Measurements from ENCODE around the gene ARHGDIB. TPM values are rescaled to one million over a fixed set of nuclear protein-coding genes. Genes with fewer than 3 reads are reported as not detected.

The ARHGDIB gene
- total RNA-seq, 3 donors from 2014 or later (not counting 1 experiment from before 2014, with no cell fraction given): 838 to 962 (median 929) TPM

GRCh38 chr12:14950982-14951746, 10.2 kb downstream of the ARHGDIB start:
- H3K27me3 Mint-ChIP-seq (ENCODE audit: low read depth in 2 of 2): no peaks in the 10 kb centered on the region
- no peak for TF ChIP-seq CTCF (IDR thresholded peaks at IDR 0.05)
- no peak for ATAC-seq
- H3K4me3 ChIP-seq (ENCODE audit: low read length): no peak overlapping the region
- no peaks in the 10 kb centered on the region for H3K9me3 ChIP-seq (ENCODE audit: control insufficient read depth, insufficient read depth, low read length)
- peaks cover 82 to 92% of the 10 kb centered on the region in 2 donors for H3K4me1 Mint-ChIP-seq
- H3K27me3 ChIP-seq (ENCODE audit: control insufficient read depth, insufficient read depth, low read length): no peaks in the 10 kb centered on the region
- WGBS (ENCODE audit: insufficient coverage): 60% methylated on average over 6 of the region's 6 CpGs
- peaks cover 56% of the 10 kb centered on the region for H3K36me3 ChIP-seq (ENCODE audit: control insufficient read depth, insufficient read depth, low read length)
- H3K27ac ChIP-seq (ENCODE audit: low read length): peak overlapping the region; percentile 81
- peaks cover 52% of the 10 kb centered on the region for H3K4me1 ChIP-seq (ENCODE audit: control insufficient read depth, insufficient read depth, low read length)
- H3K4me3 Mint-ChIP-seq: peak overlapping the region; percentile 82
- peak overlapping the region; percentile 94 to 95 for H3K27ac Mint-ChIP-seq
- no peaks in the 10 kb centered on the region for H3K9me3 Mint-ChIP-seq
- peak in 1 of 2 donors; percentile 49 for DNase-seq
- intact Hi-C loops (cut with micrococcal nuclease): no loop called here
- peaks cover 37% of the 10 kb centered on the region for H3K36me3 Mint-ChIP-seq

- ATAC-seq (no peak), DNase-seq (peak in 1 of 2 donors; percentile 40)
- no peak for TF ChIP-seq CTCF (IDR thresholded peaks at IDR 0.05)
- no peaks in the 10 kb centered on the region for H3K27me3 ChIP-seq (ENCODE audit: control insufficient read depth, insufficient read depth, low read length)
- Mint-ChIP-seq H3K4me1 (peaks cover 85 to 92% of the 10 kb centered on the region in 2 donors), H3K36me3 (peaks cover 45% of the 10 kb centered on the region), H3K4me3 (peak overlapping the region; percentile 80), H3K27ac (peak overlapping the region; percentile 94 to 95), H3K9me3 (no peaks in the 10 kb centered on the region), H3K27me3 (ENCODE audit: low read depth in 2 of 2) (no peaks in the 10 kb centered on the region)
- no peaks in the 10 kb centered on the region for H3K9me3 ChIP-seq (ENCODE audit: control insufficient read depth, insufficient read depth, low read length)
- H3K27ac ChIP-seq (ENCODE audit: low read length): peak overlapping the region; percentile 81
- no peak overlapping the region for H3K4me3 ChIP-seq (ENCODE audit: low read length)
- 48% methylated on average over 2 of the region's 4 CpGs for WGBS (ENCODE audit: insufficient coverage)
- H3K4me1 ChIP-seq (ENCODE audit: control insufficient read depth, insufficient read depth, low read length): peaks cover 49% of the 10 kb centered on the region
- intact Hi-C loops (cut with micrococcal nuclease): no loop called here
- peaks cover 63% of the 10 kb centered on the region for H3K36me3 ChIP-seq (ENCODE audit: control insufficient read depth, insufficient read depth, low read length)
Measured at GRCh38 chr12:14950421-14950820, 11.0 kb downstream of the ARHGDIB start.

GRCh38 chr12:14949631-14950030, 11.8 kb downstream of the ARHGDIB start:
- Histone ChIP-seq H3K27ac (ENCODE audit: low read length) (peak overlapping the region; percentile 81), H3K36me3 (ENCODE audit: control insufficient read depth, insufficient read depth, low read length) (peaks cover 65% of the 10 kb centered on the region), H3K27me3 (ENCODE audit: control insufficient read depth, insufficient read depth, low read length) (no peaks in the 10 kb centered on the region), H3K4me1 (ENCODE audit: control insufficient read depth, insufficient read depth, low read length) (peaks cover 49% of the 10 kb centered on the region), H3K4me3 (ENCODE audit: low read length) (no peak overlapping the region), H3K9me3 (ENCODE audit: control insufficient read depth, insufficient read depth, low read length) (no peaks in the 10 kb centered on the region)
- Mint-ChIP-seq H3K9me3 (no peaks in the 10 kb centered on the region), H3K4me1 (peaks cover 93 to 97% of the 10 kb centered on the region in 2 donors), H3K36me3 (peaks cover 52% of the 10 kb centered on the region), H3K27me3 (ENCODE audit: low read depth in 2 of 2) (no peaks in the 10 kb centered on the region), H3K27ac (peak overlapping the region; percentile 94 to 95), H3K4me3 (peak overlapping the region; percentile 80)
- ATAC-seq (no peak), DNase-seq (peak in 1 of 2 donors; percentile 42)
- intact Hi-C loops (cut with micrococcal nuclease): no loop called here
- no peak for TF ChIP-seq CTCF (IDR thresholded peaks at IDR 0.05)
- WGBS (ENCODE audit: insufficient coverage): 78% methylated on average over 5 of the region's 5 CpGs

All from natural killer cell (primary cell).